Measurements from ENCODE around the gene CNBP. TPM values are rescaled to one million over a fixed set of nuclear protein-coding genes. Genes with fewer than 3 reads are reported as not detected.

The CNBP gene
- total and polyA plus RNA-seq, 2 experiments from 2014 or later, result 348 to 444 TPM

- TF ChIP-seq CTCF (conservative IDR thresholded peaks at IDR 0.05; ENCODE audit: low read depth in 2 of 2), result no peak
- TF ChIP-seq POLR2AphosphoS5 (IDR thresholded peaks at IDR 0.05; ENCODE audit: low read depth), result no peak
- no peak for TF ChIP-seq ZNF462 (CRISPR knock-in tag; IDR thresholded peaks at IDR 0.05)
- TF ChIP-seq STAT1 (IDR thresholded peaks at IDR 0.05; ENCODE audit: unreplicated experiment), result no peak
- TF ChIP-seq ETS1 (IDR thresholded peaks at IDR 0.05), result no peak
- no peak for TF ChIP-seq ZNF114 (CRISPR knock-in tag; IDR thresholded peaks at IDR 0.05)
Measured at GRCh38 chr3:129184396-129184657, 631 bp upstream of the CNBP start (continued).
